Ishikawa (cell line): ENCODE results near the gene RABL6.

ENCODE experiments used
- CEBPB ChIP-seq: IDR thresholded peaks from 2 replicates; pipeline ENCODE4 v1.6.1; 2012
- CREB1 ChIP-seq: IDR thresholded peaks from 2 replicates; pipeline ENCODE4 v1.6.1; 2012; ENCODE audit warnings: low read depth
- EGR1 ChIP-seq: IDR thresholded peaks from 2 replicates; pipeline ENCODE4 v1.6.1; 2012
- EP300 ChIP-seq: IDR thresholded peaks from 2 replicates; pipeline ENCODE4 v1.6.1; 2012; ENCODE audit warnings: borderline replicate concordance
- FOXM1 ChIP-seq: IDR thresholded peaks from 2 replicates; pipeline ENCODE4 v1.6.1; 2012; ENCODE audit warnings: low read depth, borderline replicate concordance
- NFIC ChIP-seq: IDR thresholded peaks from 2 replicates; pipeline ENCODE4 v1.6.1; 2012
- RAD21 ChIP-seq: IDR thresholded peaks from 2 replicates; pipeline ENCODE4 v1.6.1; 2012; ENCODE audit warnings: low read depth
- TAF1 ChIP-seq: IDR thresholded peaks from 2 replicates; pipeline ENCODE4 v1.6.1; 2012; ENCODE audit warnings: low read depth, mild to moderate bottlenecking
- TCF12 ChIP-seq: IDR thresholded peaks from 2 replicates; pipeline ENCODE4 v1.6.1; 2012; ENCODE audit warnings: low read depth
- TEAD4 ChIP-seq: IDR thresholded peaks from 2 replicates; pipeline ENCODE4 v1.6.1; 2012
- YY1 ChIP-seq: IDR thresholded peaks from 2 replicates; pipeline ENCODE4 v1.6.1; 2012; ENCODE audit warnings: low read depth
- ZBTB7A ChIP-seq: IDR thresholded peaks from 2 replicates; pipeline ENCODE4 v1.6.1; 2012; ENCODE audit warnings: low read depth
- TF ChIP-seq, protein P1 (sequence below): IDR thresholded peaks from 2 replicates; pipeline ENCODE4 v1.6.1; 2012; ENCODE audit warnings: low read depth, mild to moderate bottlenecking
- TF ChIP-seq, protein P2 (sequence below): IDR thresholded peaks from 2 replicates; pipeline ENCODE4 v1.6.1; 2012
- TF ChIP-seq, protein P3 (sequence below): IDR thresholded peaks from 2 replicates; pipeline ENCODE4 v1.6.1; 2012

The RABL6 gene

GRCh38 chr9:136829981-136830885, 22.5 kb downstream of the RABL6 start:
- TF ChIP-seq, protein P1, sequence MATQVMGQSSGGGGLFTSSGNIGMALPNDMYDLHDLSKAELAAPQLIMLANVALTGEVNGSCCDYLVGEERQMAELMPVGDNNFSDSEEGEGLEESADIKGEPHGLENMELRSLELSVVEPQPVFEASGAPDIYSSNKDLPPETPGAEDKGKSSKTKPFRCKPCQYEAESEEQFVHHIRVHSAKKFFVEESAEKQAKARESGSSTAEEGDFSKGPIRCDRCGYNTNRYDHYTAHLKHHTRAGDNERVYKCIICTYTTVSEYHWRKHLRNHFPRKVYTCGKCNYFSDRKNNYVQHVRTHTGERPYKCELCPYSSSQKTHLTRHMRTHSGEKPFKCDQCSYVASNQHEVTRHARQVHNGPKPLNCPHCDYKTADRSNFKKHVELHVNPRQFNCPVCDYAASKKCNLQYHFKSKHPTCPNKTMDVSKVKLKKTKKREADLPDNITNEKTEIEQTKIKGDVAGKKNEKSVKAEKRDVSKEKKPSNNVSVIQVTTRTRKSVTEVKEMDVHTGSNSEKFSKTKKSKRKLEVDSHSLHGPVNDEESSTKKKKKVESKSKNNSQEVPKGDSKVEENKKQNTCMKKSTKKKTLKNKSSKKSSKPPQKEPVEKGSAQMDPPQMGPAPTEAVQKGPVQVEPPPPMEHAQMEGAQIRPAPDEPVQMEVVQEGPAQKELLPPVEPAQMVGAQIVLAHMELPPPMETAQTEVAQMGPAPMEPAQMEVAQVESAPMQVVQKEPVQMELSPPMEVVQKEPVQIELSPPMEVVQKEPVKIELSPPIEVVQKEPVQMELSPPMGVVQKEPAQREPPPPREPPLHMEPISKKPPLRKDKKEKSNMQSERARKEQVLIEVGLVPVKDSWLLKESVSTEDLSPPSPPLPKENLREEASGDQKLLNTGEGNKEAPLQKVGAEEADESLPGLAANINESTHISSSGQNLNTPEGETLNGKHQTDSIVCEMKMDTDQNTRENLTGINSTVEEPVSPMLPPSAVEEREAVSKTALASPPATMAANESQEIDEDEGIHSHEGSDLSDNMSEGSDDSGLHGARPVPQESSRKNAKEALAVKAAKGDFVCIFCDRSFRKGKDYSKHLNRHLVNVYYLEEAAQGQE, result no peak

DNA sequence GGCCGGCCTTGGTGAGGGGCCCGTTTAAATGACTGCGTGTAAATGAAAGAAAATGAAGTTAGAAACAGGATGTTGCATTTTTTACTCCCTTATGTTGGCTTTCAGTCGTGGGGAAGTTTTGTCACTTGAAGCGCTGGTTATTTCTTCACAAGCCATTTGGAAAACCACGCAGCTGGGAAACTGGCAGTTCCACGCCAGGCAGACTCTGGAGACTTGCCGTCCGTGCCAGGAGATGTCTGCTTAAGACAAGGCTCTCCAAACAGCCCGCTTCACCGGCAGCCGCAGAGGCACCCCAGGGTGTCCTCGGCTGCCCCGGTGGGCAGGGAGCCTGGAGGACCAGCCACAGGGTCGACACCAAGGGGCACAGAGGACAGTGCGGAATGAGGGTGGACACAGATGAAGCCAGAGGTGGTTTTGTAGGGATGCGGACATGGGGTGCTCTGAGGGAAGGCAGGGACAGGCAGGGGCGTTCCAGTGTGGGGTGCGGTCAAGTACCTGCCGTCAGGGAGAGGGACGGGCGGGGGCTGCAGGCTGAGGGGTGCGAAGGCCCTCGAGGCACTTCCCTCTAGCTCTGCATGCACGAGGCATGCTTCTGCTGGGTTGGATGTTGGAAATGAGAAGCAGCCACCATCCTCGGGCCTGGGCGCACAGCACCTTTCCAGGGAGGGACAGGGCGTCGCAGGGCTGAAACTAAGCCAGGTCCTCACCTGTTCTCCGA, 23.4 kb downstream of the RABL6 start:
- TF ChIP-seq EGR1 (no peak), CEBPB (no peak)
- TF ChIP-seq, protein P2, sequence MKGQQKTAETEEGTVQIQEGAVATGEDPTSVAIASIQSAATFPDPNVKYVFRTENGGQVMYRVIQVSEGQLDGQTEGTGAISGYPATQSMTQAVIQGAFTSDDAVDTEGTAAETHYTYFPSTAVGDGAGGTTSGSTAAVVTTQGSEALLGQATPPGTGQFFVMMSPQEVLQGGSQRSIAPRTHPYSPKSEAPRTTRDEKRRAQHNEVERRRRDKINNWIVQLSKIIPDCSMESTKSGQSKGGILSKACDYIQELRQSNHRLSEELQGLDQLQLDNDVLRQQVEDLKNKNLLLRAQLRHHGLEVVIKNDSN, result no peak

DNA sequence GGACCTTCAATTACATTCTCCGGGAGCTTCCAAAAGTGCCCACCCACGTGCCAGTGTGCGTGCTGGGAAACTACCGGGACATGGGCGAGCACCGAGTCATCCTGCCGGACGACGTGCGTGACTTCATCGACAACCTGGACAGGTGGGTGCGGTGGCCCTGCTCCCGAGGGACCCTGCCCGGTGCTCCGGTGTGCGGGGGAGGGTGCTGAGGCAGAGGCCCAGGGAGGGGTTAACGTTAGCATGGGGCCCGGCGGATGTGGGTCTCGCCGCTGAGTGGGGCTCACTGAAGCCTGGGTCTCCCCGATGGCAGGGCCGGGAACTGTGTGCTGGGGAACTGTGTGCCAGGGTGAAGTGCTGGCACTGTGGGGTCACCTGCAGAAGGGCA, 24.0 kb downstream of the RABL6 start:
- TF ChIP-seq RAD21, result no peak

DNA sequence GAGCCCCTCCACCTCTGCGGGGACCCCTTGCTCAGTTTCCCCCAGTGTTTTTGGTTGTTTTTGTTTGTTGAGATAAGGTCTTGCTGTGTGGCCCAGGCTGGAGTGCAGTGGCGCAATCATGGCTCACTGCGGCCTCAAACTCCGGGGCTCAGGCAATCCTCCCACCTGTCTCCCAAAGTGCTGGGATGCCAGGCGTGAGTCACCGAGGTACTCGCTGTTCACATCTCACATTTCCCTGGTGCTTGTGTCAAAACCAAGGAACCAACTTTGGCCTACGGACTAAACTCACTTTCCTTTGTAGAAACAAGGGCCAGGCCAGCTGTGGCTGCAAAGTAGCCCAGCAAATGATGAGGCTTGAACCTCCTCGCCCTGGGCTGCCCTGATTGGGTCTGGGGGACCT, 24.8 kb downstream of the RABL6 start:
- TF ChIP-seq, protein P3, sequence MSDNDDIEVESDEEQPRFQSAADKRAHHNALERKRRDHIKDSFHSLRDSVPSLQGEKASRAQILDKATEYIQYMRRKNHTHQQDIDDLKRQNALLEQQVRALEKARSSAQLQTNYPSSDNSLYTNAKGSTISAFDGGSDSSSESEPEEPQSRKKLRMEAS, result no peak

- TF ChIP-seq, protein P1, result 0 out of 2 replicates have a peak, but pooled peaks have one; percentile 10
Measured at GRCh38 chr9:136833381-136834048, 25.8 kb downstream of the RABL6 start.

DNA sequence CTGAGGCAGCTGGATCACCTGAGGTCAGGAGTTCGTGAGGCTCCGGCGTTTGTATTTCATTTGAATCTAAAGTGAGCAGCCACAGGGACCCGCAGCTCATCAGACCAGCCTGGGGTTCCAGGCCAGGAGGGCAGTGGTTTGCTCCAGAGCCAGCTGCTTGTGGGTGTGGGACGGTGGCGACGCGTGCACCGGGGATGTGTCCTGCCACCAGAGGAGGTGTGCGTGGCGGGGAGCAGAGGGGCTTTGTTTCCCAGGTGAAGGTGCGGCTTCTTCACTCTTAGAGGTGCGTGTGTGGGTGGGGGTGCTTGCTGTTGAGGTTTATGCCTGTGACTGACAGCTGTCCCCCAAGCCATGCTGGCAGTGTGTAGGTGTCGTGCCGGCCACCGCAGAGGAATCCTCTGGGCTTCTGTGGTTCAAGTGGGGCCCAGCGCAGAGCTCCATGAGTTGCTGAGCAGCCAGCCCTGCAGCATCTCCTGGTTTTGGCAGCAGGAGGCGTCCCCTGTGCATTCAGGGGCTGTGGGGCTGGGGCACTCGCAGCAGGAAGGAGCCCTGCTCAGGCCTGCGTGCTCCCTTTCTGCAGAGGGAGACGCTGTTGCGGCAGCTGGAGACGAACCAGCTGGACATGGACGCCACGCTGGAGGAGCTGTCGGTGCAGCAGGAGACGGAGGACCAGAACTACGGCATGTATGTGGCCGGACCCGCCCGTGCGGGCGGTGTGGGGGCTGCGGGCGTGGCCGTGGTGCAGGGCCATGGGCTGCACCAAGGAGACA, 27.6 kb downstream of the RABL6 start:
- no peak for TF ChIP-seq EGR1
- TF ChIP-seq, protein P1, result no peak
- no peak for TF ChIP-seq YY1
- TF ChIP-seq ZBTB7A, result no peak
- TF ChIP-seq EP300, result no peak
- no peak for TF ChIP-seq NFIC
- TF ChIP-seq, protein P2, result no peak
- TF ChIP-seq TAF1, result no peak
- TF ChIP-seq RAD21, result no peak
- TF ChIP-seq TCF12, result no peak
- TF ChIP-seq TEAD4, result no peak
- TF ChIP-seq FOXM1, result no peak
- TF ChIP-seq, protein P3, result no peak
- no peak for TF ChIP-seq CEBPB
- no peak for TF ChIP-seq CREB1
